ENCODE results near the gene RNF10.
A peak's percentile ranks its signal among the peaks of the same experiment; 100 is the strongest.
"Not testable (repeated sequence)": the region's sequence is repeated elsewhere in the genome, so short reads cannot be mapped to it uniquely, and the experiment has no call there.

Gene RNF10

GRCh38 chr12:120529641-120530417, 4.3 kb upstream of the RNF10 start:
- peak; percentile 50 to 52 for DNase-seq

- not testable (repeated sequence) for DNase-seq
Observed at GRCh38 chr12:120530418-120530761, 3.8 kb upstream of the RNF10 start.

GRCh38 chr12:120532701-120533238, 1.4 kb upstream of the RNF10 start:
- no peak for DNase-seq

GRCh38 chr12:120534703-120535655, 823 bp downstream of the RNF10 start:
- DNase-seq: peak; percentile 45 to 53

- DNase-seq: no peak
Observed at GRCh38 chr12:120536064-120536791, 2.1 kb downstream of the RNF10 start.

GRCh38 chr12:120537856-120538220, 3.7 kb downstream of the RNF10 start:
- DNase-seq: no peak

GRCh38 chr12:120538281-120539156, 4.4 kb downstream of the RNF10 start:
- no peak for DNase-seq

- DNase-seq: no peak
Observed at GRCh38 chr12:120539303-120539702, 5.1 kb downstream of the RNF10 start.

GRCh38 chr12:120540445-120540844, 6.3 kb downstream of the RNF10 start:
- no peak for DNase-seq

GRCh38 chr12:120542166-120542565, 8.0 kb downstream of the RNF10 start:
- DNase-seq: no peak

- no peak for DNase-seq
Observed at GRCh38 chr12:120544691-120545090, 10.5 kb downstream of the RNF10 start.

- no peak for DNase-seq
Observed at GRCh38 chr12:120546050-120546386, 11.9 kb downstream of the RNF10 start.

GRCh38 chr12:120554678-120555077, 20.5 kb downstream of the RNF10 start:
- DNase-seq: no peak

GRCh38 chr12:120557589-120557988, 23.4 kb downstream of the RNF10 start:
- no peak for DNase-seq

- no peak for DNase-seq
Observed at GRCh38 chr12:120562906-120563305, 28.8 kb downstream of the RNF10 start.

- no peak for DNase-seq
Observed at GRCh38 chr12:120563495-120563894, 29.3 kb downstream of the RNF10 start.

GRCh38 chr12:120571299-120571698, 37.1 kb downstream of the RNF10 start:
- DNase-seq: no peak

GRCh38 chr12:120573560-120573959, 39.4 kb downstream of the RNF10 start:
- no peak for DNase-seq

GRCh38 chr12:120574106-120574505, 40.0 kb downstream of the RNF10 start:
- DNase-seq: no peak

- DNase-seq: no peak
Observed at GRCh38 chr12:120579179-120579578, 45.0 kb downstream of the RNF10 start.

- DNase-seq: peak; percentile 98 to 99
Observed at GRCh38 chr12:120580787-120581723, 46.9 kb downstream of the RNF10 start, which contains the start of gene POP5. TSS of gene POP5 (minus strand) at chr12:120581402. CDS start at chr12:120581362, 40 bp downstream.
